ENCODE data around the gene CALML5. TPM values are rescaled to one million over a fixed set of nuclear protein-coding genes. Genes with fewer than 3 reads are reported as not detected.

CALML5 gene
- total RNA-seq, 4 donors from 2014 or later, result not detected

DNA sequence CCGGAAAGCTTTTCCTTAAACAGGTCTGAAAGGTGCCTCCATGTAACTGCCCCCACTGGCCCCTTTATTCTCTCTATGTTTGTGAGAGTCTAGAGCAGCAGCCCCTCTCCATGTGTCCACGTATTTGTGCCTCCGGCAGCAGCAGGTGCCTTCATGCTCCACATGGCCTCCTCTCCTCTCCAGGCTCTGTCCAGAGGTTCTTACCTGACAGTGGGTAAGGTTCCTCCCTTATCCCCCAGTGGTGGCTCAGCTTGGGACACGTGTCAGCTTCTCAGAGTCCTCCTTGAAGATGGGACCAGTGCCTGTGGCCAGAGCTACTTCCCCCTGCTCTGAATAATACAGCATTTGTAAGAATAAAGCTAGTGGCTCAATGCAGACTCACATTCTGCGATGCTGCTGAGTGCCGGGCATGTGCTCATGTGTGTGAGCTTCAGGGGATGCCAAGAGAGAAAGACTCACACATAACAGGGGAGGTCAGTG, 33.3 kb upstream of the CALML5 start:
- TF ChIP-seq, protein P1, sequence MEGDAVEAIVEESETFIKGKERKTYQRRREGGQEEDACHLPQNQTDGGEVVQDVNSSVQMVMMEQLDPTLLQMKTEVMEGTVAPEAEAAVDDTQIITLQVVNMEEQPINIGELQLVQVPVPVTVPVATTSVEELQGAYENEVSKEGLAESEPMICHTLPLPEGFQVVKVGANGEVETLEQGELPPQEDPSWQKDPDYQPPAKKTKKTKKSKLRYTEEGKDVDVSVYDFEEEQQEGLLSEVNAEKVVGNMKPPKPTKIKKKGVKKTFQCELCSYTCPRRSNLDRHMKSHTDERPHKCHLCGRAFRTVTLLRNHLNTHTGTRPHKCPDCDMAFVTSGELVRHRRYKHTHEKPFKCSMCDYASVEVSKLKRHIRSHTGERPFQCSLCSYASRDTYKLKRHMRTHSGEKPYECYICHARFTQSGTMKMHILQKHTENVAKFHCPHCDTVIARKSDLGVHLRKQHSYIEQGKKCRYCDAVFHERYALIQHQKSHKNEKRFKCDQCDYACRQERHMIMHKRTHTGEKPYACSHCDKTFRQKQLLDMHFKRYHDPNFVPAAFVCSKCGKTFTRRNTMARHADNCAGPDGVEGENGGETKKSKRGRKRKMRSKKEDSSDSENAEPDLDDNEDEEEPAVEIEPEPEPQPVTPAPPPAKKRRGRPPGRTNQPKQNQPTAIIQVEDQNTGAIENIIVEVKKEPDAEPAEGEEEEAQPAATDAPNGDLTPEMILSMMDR (IDR thresholded peaks at IDR 0.05; ENCODE audit: low read depth), result no peak

DNA sequence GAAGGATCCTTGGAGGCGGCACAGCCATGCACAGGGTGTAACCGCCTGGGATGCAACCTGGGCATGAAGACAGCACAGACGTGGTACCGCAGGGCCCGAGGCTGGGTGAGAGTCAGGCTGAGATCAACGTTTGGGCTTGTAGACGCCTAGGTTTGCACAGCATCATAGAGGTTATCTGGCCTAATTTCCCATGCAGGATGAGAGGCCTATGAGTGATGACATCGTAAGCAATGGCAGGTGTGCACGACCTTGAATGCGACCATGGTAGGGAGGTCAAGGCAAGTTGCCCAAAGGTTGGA, 32.9 kb upstream of the CALML5 start:
- TF ChIP-seq, protein P1 (IDR thresholded peaks at IDR 0.05; ENCODE audit: low read depth), result no peak

DNA sequence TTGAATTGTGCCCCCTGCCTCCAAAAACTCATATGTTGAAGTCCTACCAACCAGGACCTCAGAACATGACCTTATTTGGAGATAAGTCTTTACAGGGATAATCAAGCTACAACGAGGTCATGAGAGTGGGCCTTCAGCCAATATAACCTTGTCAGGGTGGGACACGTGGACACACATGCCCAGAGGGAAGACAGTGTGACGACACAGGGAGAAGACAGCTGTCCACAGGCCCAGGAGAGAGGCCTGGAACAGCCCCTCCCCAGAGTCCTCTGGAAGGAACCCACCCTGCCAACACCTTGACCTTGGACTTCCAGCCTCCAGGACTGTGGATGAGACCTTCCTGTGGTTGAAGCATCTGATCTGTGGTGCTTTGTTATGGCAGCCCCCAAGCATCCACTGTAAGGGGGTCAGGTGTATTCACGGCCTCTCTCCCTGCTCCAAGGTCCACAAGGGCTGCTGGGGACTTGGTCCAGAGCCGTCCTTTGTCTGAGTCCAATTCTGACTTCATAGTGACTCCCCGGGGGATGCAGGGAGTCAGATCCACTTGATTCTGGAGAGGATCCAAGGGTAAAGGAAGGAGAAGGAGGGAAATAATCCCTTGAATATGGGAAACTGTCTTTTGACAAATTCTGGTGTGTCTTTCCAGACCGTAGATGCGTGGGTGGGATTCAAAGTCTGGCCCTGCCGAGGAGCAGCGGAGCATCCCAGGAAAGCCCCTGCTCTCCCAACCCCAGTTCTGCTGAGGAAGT, 32.4 kb upstream of the CALML5 start:
- TF ChIP-seq, protein P1 (IDR thresholded peaks at IDR 0.05; ENCODE audit: low read depth), result no peak

DNA sequence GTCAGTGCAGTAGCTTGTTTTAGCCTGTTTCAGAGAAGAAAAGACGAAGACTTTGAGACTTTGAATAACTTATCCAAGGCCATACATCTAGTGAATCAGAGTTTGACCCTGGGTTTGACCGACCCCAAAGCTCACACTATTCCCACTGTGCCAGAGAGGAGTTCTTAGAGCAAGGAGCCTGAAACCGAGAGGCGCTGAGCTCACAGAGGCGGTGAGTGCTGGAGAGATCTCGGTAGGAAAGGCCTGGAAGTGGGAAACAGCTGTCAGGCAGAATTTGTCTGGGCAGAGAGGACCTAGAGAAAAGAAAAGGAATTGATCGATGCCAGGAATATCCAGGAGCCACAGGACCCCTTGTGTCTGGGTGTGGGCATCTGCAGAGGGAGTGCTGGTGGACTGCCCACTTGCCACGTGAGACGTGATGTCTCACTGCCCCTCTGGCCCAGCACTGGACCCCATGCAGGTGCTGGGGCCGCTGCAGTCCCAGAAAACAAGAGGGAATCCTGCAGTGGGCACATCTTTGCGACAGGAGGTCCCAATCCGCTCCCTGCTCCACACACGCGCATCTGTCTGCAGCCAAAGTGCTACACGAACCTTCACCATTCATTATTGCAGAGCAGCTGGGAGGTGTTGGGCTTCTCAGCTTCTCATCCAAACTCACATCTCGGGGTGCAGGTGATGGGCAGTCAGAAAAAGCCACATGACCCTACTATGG, 31.6 kb upstream of the CALML5 start:
- TF ChIP-seq, protein P1 (IDR thresholded peaks at IDR 0.05; ENCODE audit: low read depth), result no peak

DNA sequence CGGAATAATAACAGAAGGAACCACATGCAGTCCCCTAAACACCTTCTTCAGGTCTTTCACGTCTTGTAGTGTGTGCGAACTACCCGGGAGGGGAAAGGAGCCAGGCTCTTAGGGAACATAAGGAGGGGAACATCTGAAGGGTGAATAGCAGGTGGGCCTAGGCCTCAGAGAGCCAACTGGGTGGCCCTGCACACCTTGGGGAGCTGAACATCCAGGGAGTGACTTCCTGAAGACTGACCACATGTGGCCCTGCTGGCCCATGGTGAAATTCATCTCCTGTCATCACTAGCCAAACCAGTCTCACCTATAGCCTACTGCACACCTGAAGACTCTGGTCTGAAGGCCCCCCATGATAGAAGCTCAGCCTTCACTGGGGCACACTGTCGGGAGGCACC, 31.0 kb upstream of the CALML5 start:
- TF ChIP-seq, protein P1 (IDR thresholded peaks at IDR 0.05; ENCODE audit: low read depth), result no peak

DNA sequence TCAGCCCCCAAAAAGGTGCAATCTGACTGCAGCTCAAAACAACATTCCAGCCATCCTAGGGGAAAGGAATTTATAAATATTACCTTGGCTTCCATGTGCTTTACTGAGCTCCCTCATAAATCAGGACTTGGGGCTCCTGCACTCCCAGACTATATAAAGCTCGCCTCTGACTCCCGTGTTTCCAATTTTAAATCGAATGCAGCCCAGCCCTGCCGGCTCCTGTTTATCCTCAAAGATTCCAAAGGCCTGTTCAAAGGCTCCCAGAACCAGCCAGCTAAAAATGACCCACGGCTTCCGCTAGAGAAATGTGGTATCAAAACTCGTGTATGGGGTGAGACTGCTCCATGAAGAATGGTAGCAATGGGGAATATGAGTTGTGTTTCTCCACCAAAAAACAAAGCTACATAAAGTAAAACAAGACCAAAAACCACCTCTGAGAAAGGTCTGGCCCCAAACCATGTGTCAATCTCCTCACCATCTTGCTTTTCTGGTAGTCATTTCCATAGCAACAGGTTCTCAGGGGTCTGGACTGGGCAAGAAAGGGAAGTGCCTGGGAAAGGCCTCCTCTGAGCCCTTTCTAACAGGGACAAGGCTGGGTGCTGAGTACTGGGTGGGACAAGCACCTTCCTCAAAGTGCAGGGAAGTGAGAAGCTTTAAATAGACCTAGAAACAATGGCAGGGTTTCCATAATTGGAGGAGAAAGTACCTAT, 30.5 kb upstream of the CALML5 start:
- TF ChIP-seq, protein P1 (IDR thresholded peaks at IDR 0.05; ENCODE audit: low read depth), result no peak
